K562 treated with DMSO at 1 percent for 12 hours (cell line): ENCODE results near the gene NDN. TPM values are rescaled to one million over a fixed set of nuclear protein-coding genes. Genes with fewer than 3 reads are reported as not detected.

Experiments used
- total RNA-seq: library from RNA; unstranded; fragments of 300-600 nt; gene quantifications from 2 replicates; pipeline ENCODE4 v1.2.3, GENCODE V29; 2022; ENCODE audit not compliant: insufficient read depth

NDN gene
- 17.8 and 19.6 TPM in 2 replicates for total RNA-seq

DNA sequence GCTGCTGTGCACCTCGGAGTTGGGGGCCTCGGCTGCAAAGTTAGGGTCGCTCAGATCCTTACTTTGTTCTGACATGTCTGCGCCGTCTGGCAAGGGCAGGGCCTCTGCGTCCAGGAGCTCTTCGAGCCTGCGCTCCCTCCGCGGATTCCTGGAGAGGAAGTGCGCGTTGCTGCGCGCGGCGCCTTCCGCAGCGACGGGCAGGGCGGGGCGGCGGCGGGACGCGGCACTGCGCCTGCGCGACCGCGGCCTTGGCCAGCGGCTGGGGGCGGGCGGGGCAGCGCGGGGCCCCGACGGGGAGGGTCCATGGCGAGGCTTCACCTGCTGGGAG lies at the start of gene NDN:
TSS of gene NDN (minus strand) at position 163 of the 328 bp plus-strand sequence. CDS start at position 75, 88 bp downstream.

GRCh38 chr15:23647421-23648370 lies 39.4 kb downstream of the NDN start, which contains the start of gene MAGEL2:
Gene MAGEL2, minus strand, starts transcription at chr15:23647867. Its CDS starts 125 bp downstream, at chr15:23647742.

Other genes starting within 250 kb of the NDN start
- gene GOLGA6L2, start 240.1 kb downstream of the NDN start, total RNA-seq: not detected in 2 replicates
- gene MKRN3, start 121.6 kb downstream of the NDN start, total RNA-seq: 5.4 and 15.0 TPM in 2 replicates
- not detected in 2 replicates for gene MAGEL2, start 39.4 kb downstream of the NDN start, total RNA-seq